HepG2 (cell line): ENCODE measurements around the gene DMXL2. TPM values are rescaled to one million over a fixed set of nuclear protein-coding genes. Genes with fewer than 3 reads are reported as not detected.

ENCODE experiments used
- ARID3A ChIP-seq: IDR thresholded peaks from 2 replicates; pipeline ENCODE4 v1.6.1; 2012; ENCODE audit warnings: low read depth, low read length, improper control_type of control experiment
- CENPT ChIP-seq: sonication (generic); formaldehyde crosslinking; IDR thresholded peaks from 2 replicates; pipeline ENCODE4 v1.8.0; 2022; ENCODE audit warnings: low read depth, mild to moderate bottlenecking, moderate library complexity, missing genetic modification reagents
- DDIT3 ChIP-seq: sonication (generic); formaldehyde crosslinking; IDR thresholded peaks from 2 replicates; pipeline ENCODE4 v1.4.0; 2020; ENCODE audit warnings: mild to moderate bottlenecking, missing genetic modification reagents
- EED ChIP-seq: sonication (generic); formaldehyde crosslinking; IDR thresholded peaks from 2 replicates; pipeline ENCODE4 v1.5.0; 2020; ENCODE audit warnings: mild to moderate bottlenecking, missing genetic modification reagents
- FOXJ3 ChIP-seq: sonication (generic); formaldehyde crosslinking; IDR thresholded peaks from 2 replicates; pipeline ENCODE4 v1.4.0; 2020; ENCODE audit warnings: missing genetic modification reagents, mild to moderate bottlenecking, borderline replicate concordance
- FOXP1 ChIP-seq, 2 experiments: fragments of 450-650 bp in 1 of 2; IDR thresholded peaks; 2 replicates each; pipeline ENCODE4 v1.6.1; 2017 to 2018; ENCODE audit warnings: antibody characterized with exemption in 1 of 2
- GLI4 ChIP-seq: sonication (generic); formaldehyde crosslinking; IDR thresholded peaks from 2 replicates; pipeline ENCODE4 v1.5.1; 2020; ENCODE audit warnings: missing genetic modification reagents, mild to moderate bottlenecking, moderate library complexity, borderline replicate concordance
- GPN1 ChIP-seq: sonication (generic); formaldehyde crosslinking; IDR thresholded peaks from 2 replicates; pipeline ENCODE4 v1.5.1; 2020; ENCODE audit warnings: missing genetic modification reagents, borderline replicate concordance
- JUN ChIP-seq: sonication (generic); formaldehyde crosslinking; IDR thresholded peaks from 2 replicates; pipeline ENCODE4 v1.4.0; 2020; ENCODE audit warnings: mild to moderate bottlenecking, missing genetic modification reagents
- KAT2B ChIP-seq: fragments of 150-350 bp; IDR thresholded peaks from 2 replicates; pipeline ENCODE4 v1.6.1; 2014; ENCODE audit warnings: low read depth, low read length, borderline replicate concordance
- KDM4B ChIP-seq: sonication (generic); formaldehyde crosslinking; IDR thresholded peaks from 2 replicates; pipeline ENCODE4 v1.4.0; 2020; ENCODE audit warnings: missing genetic modification reagents
- NFKB2 ChIP-seq: sonication (generic); formaldehyde crosslinking; IDR thresholded peaks from 2 replicates; pipeline ENCODE4 v1.4.0; 2020; ENCODE audit warnings: missing genetic modification reagents, borderline replicate concordance
- PHF21A ChIP-seq: sonication (generic); formaldehyde crosslinking; IDR thresholded peaks from 2 replicates; pipeline ENCODE4 v1.5.0; 2020; ENCODE audit warnings: mild to moderate bottlenecking, missing genetic modification reagents
- RARA ChIP-seq: IDR thresholded peaks from 2 replicates; pipeline ENCODE4 v1.6.1; 2016; ENCODE audit warnings: missing genetic modification reagents, missing compliant biosample characterization
- RELA ChIP-seq: sonication (generic); formaldehyde crosslinking; IDR thresholded peaks from 2 replicates; pipeline ENCODE4 v1.4.0; 2020; ENCODE audit warnings: missing genetic modification reagents
- RXRB ChIP-seq: IDR thresholded peaks from 2 replicates; pipeline ENCODE4 v1.6.1; 2016; ENCODE audit warnings: borderline replicate concordance, missing genetic modification reagents, missing compliant biosample characterization
- TEAD3 ChIP-seq: optimal IDR thresholded peaks from 2 replicates; pipeline ENCODE3; 2016; ENCODE audit warnings: borderline replicate concordance
- XRCC5 ChIP-seq: fragments of 200-400 bp; formaldehyde crosslinking; optimal IDR thresholded peaks from 2 replicates; pipeline ENCODE3; 2017; ENCODE audit warnings: mild to moderate bottlenecking, low read length
- ZNF282 ChIP-seq: fragments of 450-650 bp; IDR thresholded peaks from 2 replicates; pipeline ENCODE4 v1.6.1; 2018; ENCODE audit not compliant: partially characterized antibody
- ZNF407 ChIP-seq: sonication (generic); formaldehyde crosslinking; IDR thresholded peaks from one replicate; pipeline ENCODE4 v1.5.1; 2020; ENCODE audit warnings: mild to moderate bottlenecking, missing genetic modification reagents; ENCODE audit errors: not compliant biosample characterization
- ZNF547 ChIP-seq: sonication (generic); formaldehyde crosslinking; IDR thresholded peaks from 2 replicates; pipeline ENCODE4 v1.5.1; 2020; ENCODE audit warnings: mild to moderate bottlenecking, missing genetic modification reagents
- polyA plus RNA-seq, 8 experiments: library from polyadenylated mRNA; depleted of rRNA in 3 of 8; stranded (reverse) in 7 of 8; unstranded in 1 of 8; fragments of >200 nt; fragmentation: Illumina TruSeq in 4 of 8; extraction: Trizol in 4 of 8; gene quantifications; 2 replicates each; pipeline versions ENCODE4 v1.2.1 to v1.2.3, GENCODE V29; 2011 to 2016; ENCODE audit warnings: low read depth in 4 of 8, missing spikeins in 1 of 8, mixed read lengths in 1 of 8; ENCODE audit not compliant: insufficient read depth in 1 of 8
- total RNA-seq, 5 experiments: library from RNA; depleted of rRNA; stranded (reverse); fragments of >200 nt; fragmentation: Illumina TruSeq; extraction: Trizol; gene quantifications; 2 replicates each; pipeline ENCODE4 v1.2.3, GENCODE V29; 2016; ENCODE audit warnings: low read depth in 1 of 5

The DMXL2 gene
- total and polyA plus RNA-seq, 2 of the 13 experiments (the other 11 are each of a cell fraction or from before 2014, with no cell fraction given), result 11.6 to 15.3 TPM

GRCh38 chr15:51622604-51623370 lies at the start of gene DMXL2 (continued):
- TF ChIP-seq ZNF547 (CRISPR knock-in tag), result peak; percentile 13; the same call in 1 of the 2 replicates
- TF ChIP-seq FOXJ3 (CRISPR knock-in tag), result no peak
- no peak for TF ChIP-seq RXRB (CRISPR knock-in tag)
- TF ChIP-seq XRCC5, result no peak
- TF ChIP-seq PHF21A, result 0 out of 2 replicates have a peak, but pooled peaks have one; percentile 27
- no peak for TF ChIP-seq JUN (CRISPR knock-in tag)
- no peak for TF ChIP-seq GPN1
- no peak for TF ChIP-seq ZNF282
- TF ChIP-seq EED, result no peak; the same call in 1 of the 2 replicates
- no peak for TF ChIP-seq ARID3A
- no peak for TF ChIP-seq RARA (CRISPR knock-in tag)
- no peak for TF ChIP-seq RELA
- no peak for TF ChIP-seq KDM4B (CRISPR knock-in tag)
- TF ChIP-seq TEAD3 (CRISPR knock-in tag), result no peak
- TF ChIP-seq KAT2B, result no peak
- TF ChIP-seq CENPT, result 0 out of 2 replicates have a peak, but pooled peaks have one; percentile 32
- no peak for TF ChIP-seq NFKB2 (CRISPR knock-in tag)
- no peak for TF ChIP-seq GLI4 (CRISPR knock-in tag)
- no peak for TF ChIP-seq DDIT3 (CRISPR knock-in tag)
- no peak for TF ChIP-seq FOXP1 (IDR thresholded peaks at IDR 0.05)
- no peak for TF ChIP-seq FOXP1 (CRISPR knock-in tag; IDR thresholded peaks at IDR 0.05)
- TF ChIP-seq ZNF407 (CRISPR knock-in tag), result no peak
